ENCODE measurements around the gene ST6GALNAC4. TPM values are rescaled to one million over a fixed set of nuclear protein-coding genes. Genes with fewer than 3 reads are reported as not detected.

The ST6GALNAC4 gene
- total RNA-seq, 1 experiment from 2014 or later = 15.4 TPM

GRCh38 chr9:127943731-127944144 is 26.9 kb upstream of the ST6GALNAC4 start:
- Histone ChIP-seq H3K4me2 (ENCODE audit: insufficient read depth, insufficient read length, low read length) (no peak overlapping the region), H3K27ac (ENCODE audit: insufficient read length, low read depth, low read length) (no peak overlapping the region), H3K4ac (ENCODE audit: low read depth, low read length) (no peak overlapping the region), H2BK5ac (ENCODE audit: insufficient read length, low read length) (no peak overlapping the region), H3T11ph (ENCODE audit: low read length) (no peak overlapping the region), H4K8ac (replicated peaks; ENCODE audit: insufficient read length, low read depth, low read length) (no peak overlapping the region), H2BK20ac (ENCODE audit: low read depth, low read length, poor library complexity, severe bottlenecking) (no peak overlapping the region), H3K79me1 (ENCODE audit: insufficient read depth, low read depth, low read length, poor library complexity, severe bottlenecking) (no peaks in the 10 kb centered on the region), H3K23me2 (ENCODE audit: insufficient read length, low read depth, low read length, poor library complexity, severe bottlenecking) (no peaks in the 10 kb centered on the region), H2AK5ac (ENCODE audit: insufficient read length, low read length) (no peak overlapping the region), H3K23ac (ENCODE audit: insufficient read length, low read depth, low read length) (no peak overlapping the region), H3K9me3 (ENCODE audit: control insufficient read depth, low read depth, low read length) (no peaks in the 10 kb centered on the region), H3K18ac (ENCODE audit: insufficient read length, low read depth, low read length) (no peak overlapping the region), H4K91ac (ENCODE audit: insufficient read length, low read depth, low read length) (no peak overlapping the region), H3K56ac (ENCODE audit: insufficient read length, low read depth, low read length) (no peak overlapping the region), H4K5ac (ENCODE audit: insufficient read length, low read depth, low read length) (no peak overlapping the region), H2AFZ (ENCODE audit: low read length) (no peak overlapping the region), H2BK120ac (ENCODE audit: low read depth, low read length, poor library complexity, severe bottlenecking) (no peak overlapping the region), H3K79me2 (ENCODE audit: insufficient read depth, low read length) (no peaks in the 10 kb centered on the region), H3K14ac (ENCODE audit: insufficient read depth, low read length) (no peak overlapping the region), H2BK12ac (ENCODE audit: insufficient read length, low read depth, low read length) (no peak overlapping the region), H3K9ac (ENCODE audit: extremely low read depth, insufficient read length, low read length) (no peak overlapping the region), H4K20me1 (ENCODE audit: control insufficient read depth, insufficient read depth, insufficient read length) (no peaks in the 10 kb centered on the region), H3K27me3 (ENCODE audit: insufficient read depth, low read length) (no peaks in the 10 kb centered on the region), H3K4me1 (ENCODE audit: insufficient read depth, low read length) (no peaks in the 10 kb centered on the region), H2BK15ac (ENCODE audit: low read depth, low read length) (no peak overlapping the region)
- peak; percentile 93 for DNase-seq
- WGBS (ENCODE audit: extremely low coverage, insufficient read length, low lambda C conversion rate) = no CpG with 5 or more reads among the region's 13 CpGs
- Mint-ChIP-seq H3K27ac (peak overlapping the region in 2 of 3 experiments; percentile 61 to 79; a peak in 4 of 7 replicates), H3K27me3 (ENCODE audit: low read depth) (no peaks in the 10 kb centered on the region), H3K4me1 (peaks cover 8 to 33% of the 10 kb centered on the region in 2 experiments), H3K36me3 (ENCODE audit: insufficient read depth in 1 of 3, low read depth in 3 of 3) (peaks cover 10 to 53% (median 46%) of the 10 kb centered on the region in 3 experiments; a peak in 6 of 7 replicates), H3K9me3 (no peaks in the 10 kb centered on the region), H3K4me3 (no peak overlapping the region)
- TF ChIP-seq CTCF (conservative IDR thresholded peaks at IDR 0.05) = peak; percentile 92

Measured in H9 (cell line).